Lung (tissue), 12 donors: ENCODE measurements around the gene DLST. TPM values are rescaled to one million over a fixed set of nuclear protein-coding genes. Genes with fewer than 3 reads are reported as not detected.

Source experiments
- ATAC-seq: fragments of 200-7000 bp; cut with Tn5 transposase; one replicate; pipeline ENCODE4 v1.9.1; 2020; ENCODE audit warnings: moderate number of reproducible peaks; ENCODE audit not compliant: insufficient read depth, low FRiP score
- DNase-seq, 3 donors: peaks; one replicate each; pipeline ENCODE4 v3.0.0-alpha.2; 2013 to 2017
- H3K27ac ChIP-seq, 2 donors: one replicate each; pipeline ENCODE4 v1.5.1; 2013; ENCODE audit warnings: mild to moderate bottlenecking in 2 of 2, moderate library complexity in 2 of 2, control low read depth in 1 of 2, inconsistent platforms in 1 of 2, low read depth in 1 of 2, low read length in 1 of 2
- H3K27me3 ChIP-seq, 3 donors: one replicate each; pipeline ENCODE4 v1.5.1; 2013; ENCODE audit warnings: low read length in 2 of 3; ENCODE audit not compliant: control insufficient read depth in 3 of 3, insufficient read depth in 3 of 3
- H3K36me3 ChIP-seq, 4 donors: one replicate each; pipeline ENCODE4 v1.5.1; 2013; ENCODE audit warnings: low read length in 4 of 4, mild to moderate bottlenecking in 1 of 4, moderate library complexity in 1 of 4; ENCODE audit not compliant: control insufficient read depth in 4 of 4, insufficient read depth in 4 of 4
- H3K4me1 ChIP-seq, 5 donors: one replicate each; pipeline ENCODE4 v1.5.1; 2013; ENCODE audit warnings: low read length in 5 of 5, mild to moderate bottlenecking in 2 of 5, moderate library complexity in 1 of 5; ENCODE audit not compliant: control insufficient read depth in 5 of 5, insufficient read depth in 5 of 5
- H3K4me3 ChIP-seq: one replicate; pipeline ENCODE4 v1.5.1; 2013; ENCODE audit warnings: mild to moderate bottlenecking, control low read depth, moderate library complexity
- H3K9ac ChIP-seq, 2 donors: one replicate each; pipeline ENCODE4 v1.5.1; 2013; ENCODE audit warnings: low read length in 2 of 2, control low read depth in 1 of 2; ENCODE audit not compliant: insufficient read depth in 1 of 2
- H3K9me3 ChIP-seq, 4 donors: one replicate each; pipeline ENCODE4 v1.5.1; 2013; ENCODE audit warnings: low read length in 3 of 4, mild to moderate bottlenecking in 1 of 4, moderate library complexity in 1 of 4; ENCODE audit not compliant: control insufficient read depth in 4 of 4, insufficient read depth in 3 of 4
- WGBS, 2 donors: extraction: QIAGEN DNeasy Blood & Tissue Kit; methylation state at CpG; one replicate each; pipeline ENCODE4 v1.1.7; 2013; 5-methylcytosine and 5-hydroxymethylcytosine counted together
- polyA plus RNA-seq, 2 donors: library from polyadenylated mRNA; stranded (reverse); fragments of 200-250 nt; gene quantifications; one replicate each; pipeline ENCODE4 v1.2.1, GENCODE V29; 2013
- total RNA-seq, 2 donors: library from RNA; depleted of rRNA in 1 of 2; stranded (reverse); fragments of >200 nt in 1 of 2; gene quantifications; one replicate each; pipeline ENCODE4 v1.2.1, GENCODE V29; 2014 to 2021
- TF ChIP-seq, protein P1 (sequence below): IDR thresholded peaks from 2 replicates; pipeline ENCODE4 v1.5.1; 2012; ENCODE audit warnings: mild to moderate bottlenecking; ENCODE audit errors: control extremely low read depth, extremely low read depth
- donor health status: control.
- donor health status: control.
- donor health status: Bipolar disorder and iron deficiency.
- donor health status: healthy.
- donor health status: DM: yes; HTN: yes; CAD: no.

The DLST gene
- total and polyA plus RNA-seq, 4 donors: 37.3 to 79.1 (median 69.5) TPM

DNA sequence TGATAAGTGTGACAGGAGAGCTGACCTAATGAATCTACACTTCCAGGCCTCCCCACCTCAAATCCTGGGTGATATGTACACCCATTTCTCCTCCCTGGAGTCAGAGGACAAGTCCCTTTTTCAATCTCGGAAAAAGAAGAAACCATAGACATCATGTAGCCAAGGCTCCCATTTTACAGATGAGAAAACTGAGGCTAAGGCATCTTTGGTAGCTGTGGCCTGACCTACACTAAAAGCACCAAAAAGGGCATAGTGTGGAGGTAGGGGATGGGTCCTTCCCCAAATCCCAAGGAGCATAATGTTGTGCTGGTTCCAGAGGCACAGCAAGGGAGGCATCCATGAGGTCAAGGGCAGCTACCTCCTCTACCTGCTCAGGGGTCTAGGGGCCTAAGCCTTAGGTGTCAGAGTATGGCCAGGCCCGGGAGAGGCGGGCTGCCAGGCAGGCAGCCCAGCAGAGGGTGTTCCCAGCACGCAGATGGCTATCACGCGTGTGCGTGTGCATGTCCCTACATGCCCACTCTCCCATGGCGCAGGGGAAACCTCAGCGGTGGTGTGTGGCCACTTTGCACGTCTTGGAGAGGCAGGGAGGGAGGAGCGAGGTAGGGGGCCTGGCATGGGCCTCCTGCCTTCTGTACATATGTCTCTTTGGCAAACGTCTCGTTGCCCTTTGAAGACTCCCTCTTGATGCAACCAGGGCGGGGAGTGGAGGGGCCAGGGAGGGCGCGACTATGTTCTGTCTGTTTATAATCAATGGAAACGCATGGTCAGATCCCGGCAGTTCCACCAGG is 71.2 kb downstream of the DLST start:
- 77 to 80% methylated on average over 18 of the region's 18 CpGs for WGBS, 2 donors
- Histone ChIP-seq H3K9ac (no peak overlapping the region), H3K4me3 (no peak overlapping the region), H3K4me1 (peaks cover 0 to 61% (median 13%) of the 10 kb centered on the region in 5 donors), H3K9me3 (no peaks in the 10 kb centered on the region), H3K27ac (no peak overlapping the region), H3K36me3 (peaks cover 0 to 15% (median 3%) of the 10 kb centered on the region in 4 donors), H3K27me3 (no peaks in the 10 kb centered on the region)
- peak in 2 of 3 donors; percentile 46 to 59 for DNase-seq
- no peak for ATAC-seq
- TF ChIP-seq, protein P1, sequence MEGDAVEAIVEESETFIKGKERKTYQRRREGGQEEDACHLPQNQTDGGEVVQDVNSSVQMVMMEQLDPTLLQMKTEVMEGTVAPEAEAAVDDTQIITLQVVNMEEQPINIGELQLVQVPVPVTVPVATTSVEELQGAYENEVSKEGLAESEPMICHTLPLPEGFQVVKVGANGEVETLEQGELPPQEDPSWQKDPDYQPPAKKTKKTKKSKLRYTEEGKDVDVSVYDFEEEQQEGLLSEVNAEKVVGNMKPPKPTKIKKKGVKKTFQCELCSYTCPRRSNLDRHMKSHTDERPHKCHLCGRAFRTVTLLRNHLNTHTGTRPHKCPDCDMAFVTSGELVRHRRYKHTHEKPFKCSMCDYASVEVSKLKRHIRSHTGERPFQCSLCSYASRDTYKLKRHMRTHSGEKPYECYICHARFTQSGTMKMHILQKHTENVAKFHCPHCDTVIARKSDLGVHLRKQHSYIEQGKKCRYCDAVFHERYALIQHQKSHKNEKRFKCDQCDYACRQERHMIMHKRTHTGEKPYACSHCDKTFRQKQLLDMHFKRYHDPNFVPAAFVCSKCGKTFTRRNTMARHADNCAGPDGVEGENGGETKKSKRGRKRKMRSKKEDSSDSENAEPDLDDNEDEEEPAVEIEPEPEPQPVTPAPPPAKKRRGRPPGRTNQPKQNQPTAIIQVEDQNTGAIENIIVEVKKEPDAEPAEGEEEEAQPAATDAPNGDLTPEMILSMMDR: no peak

Other genes with a start within 250 kb of the DLST start
- gene AREL1, start 168.8 kb upstream of the DLST start, total RNA-seq: 10 to 100 TPM; 27.6 to 41.6 TPM
- 10 to 100 TPM; 10.5 to 20.0 TPM for gene AREL1, start 168.8 kb upstream of the DLST start, polyA plus RNA-seq
- gene FCF1, start 168.8 kb upstream of the DLST start, total RNA-seq: 10 to 100 TPM; 39.2 to 41.2 TPM
- 10 to 100 TPM in 1 of 2 donors, 1 to 10 TPM in 1; 7.6 to 37.9 TPM for gene FCF1, start 168.8 kb upstream of the DLST start, polyA plus RNA-seq
- gene YLPM1, start 118.6 kb upstream of the DLST start, total RNA-seq: 100 to 1,000 TPM in 1 of 2 donors, 10 to 100 TPM in 1; 42.2 to 124 TPM
- gene YLPM1, start 118.6 kb upstream of the DLST start, polyA plus RNA-seq: 10 to 100 TPM; 13.3 to 14.9 TPM
- gene PROX2, start 5.8 kb upstream of the DLST start, total RNA-seq: under 1 TPM in 1 of 2 donors, not detected in 1; 0.09 TPM
- gene PROX2, start 5.8 kb upstream of the DLST start, polyA plus RNA-seq: under 1 TPM in 1 of 2 donors, not detected in 1; 0.01 TPM
- gene RPS6KL1, start 41.3 kb downstream of the DLST start, total RNA-seq: 10 to 100 TPM in 1 of 2 donors, 1 to 10 TPM in 1; 2.2 to 13.0 TPM
- gene RPS6KL1, start 41.3 kb downstream of the DLST start, polyA plus RNA-seq: 1 to 10 TPM; 2.3 to 6.3 TPM
- gene PGF, start 73.7 kb downstream of the DLST start, total RNA-seq: 1 to 10 TPM; 4.9 to 8.7 TPM
- 1 to 10 TPM; 3.0 to 10.0 TPM for gene PGF, start 73.7 kb downstream of the DLST start, polyA plus RNA-seq
- 10 to 100 TPM; 34.7 to 35.4 TPM for gene EIF2B2, start 121.0 kb downstream of the DLST start, total RNA-seq
- gene EIF2B2, start 121.0 kb downstream of the DLST start, polyA plus RNA-seq: 10 to 100 TPM; 19.6 to 45.2 TPM
- gene MLH3, start 169.6 kb downstream of the DLST start, total RNA-seq: 10 to 100 TPM; 21.7 to 60.6 TPM
- gene MLH3, start 169.6 kb downstream of the DLST start, polyA plus RNA-seq: 10 to 100 TPM; 10.1 to 18.1 TPM
- gene ACYP1, start 182.1 kb downstream of the DLST start, total RNA-seq: 10 to 100 TPM; 16.1 to 17.5 TPM
- gene ACYP1, start 182.1 kb downstream of the DLST start, polyA plus RNA-seq: 10 to 100 TPM; 11.6 to 35.5 TPM
- gene ZC2HC1C, start 187.7 kb downstream of the DLST start, total RNA-seq: 1 to 10 TPM; 5.6 to 6.7 TPM
- 1 to 10 TPM; 2.7 to 7.6 TPM for gene ZC2HC1C, start 187.7 kb downstream of the DLST start, polyA plus RNA-seq
- 10 to 100 TPM; 74.1 to 76.3 TPM for gene NEK9, start 245.1 kb downstream of the DLST start, total RNA-seq
- gene NEK9, start 245.1 kb downstream of the DLST start, polyA plus RNA-seq: 10 to 100 TPM; 23.1 to 32.4 TPM